Measurements from ENCODE around the gene CCL19.

CCL19 gene

DNA sequence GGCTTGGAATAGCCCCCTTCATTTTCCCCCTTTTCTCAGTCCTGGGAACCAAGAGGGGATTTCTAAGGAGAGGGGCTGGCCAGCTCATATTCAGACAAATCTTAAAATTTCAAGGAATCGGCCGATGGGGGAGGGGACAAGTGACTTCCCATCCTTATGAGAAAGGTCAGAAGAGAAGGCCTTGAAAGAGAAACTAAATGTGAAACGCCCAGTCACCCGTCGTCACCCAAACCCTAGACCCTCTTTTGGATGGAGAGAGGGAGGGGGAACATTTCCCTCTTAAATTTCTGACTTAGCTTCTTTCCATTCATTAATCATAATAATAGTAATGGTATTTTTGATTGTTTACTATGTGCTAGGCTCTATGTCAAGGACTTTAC is 850 bp upstream of the CCL19 start:
- TF ChIP-seq, protein P1, sequence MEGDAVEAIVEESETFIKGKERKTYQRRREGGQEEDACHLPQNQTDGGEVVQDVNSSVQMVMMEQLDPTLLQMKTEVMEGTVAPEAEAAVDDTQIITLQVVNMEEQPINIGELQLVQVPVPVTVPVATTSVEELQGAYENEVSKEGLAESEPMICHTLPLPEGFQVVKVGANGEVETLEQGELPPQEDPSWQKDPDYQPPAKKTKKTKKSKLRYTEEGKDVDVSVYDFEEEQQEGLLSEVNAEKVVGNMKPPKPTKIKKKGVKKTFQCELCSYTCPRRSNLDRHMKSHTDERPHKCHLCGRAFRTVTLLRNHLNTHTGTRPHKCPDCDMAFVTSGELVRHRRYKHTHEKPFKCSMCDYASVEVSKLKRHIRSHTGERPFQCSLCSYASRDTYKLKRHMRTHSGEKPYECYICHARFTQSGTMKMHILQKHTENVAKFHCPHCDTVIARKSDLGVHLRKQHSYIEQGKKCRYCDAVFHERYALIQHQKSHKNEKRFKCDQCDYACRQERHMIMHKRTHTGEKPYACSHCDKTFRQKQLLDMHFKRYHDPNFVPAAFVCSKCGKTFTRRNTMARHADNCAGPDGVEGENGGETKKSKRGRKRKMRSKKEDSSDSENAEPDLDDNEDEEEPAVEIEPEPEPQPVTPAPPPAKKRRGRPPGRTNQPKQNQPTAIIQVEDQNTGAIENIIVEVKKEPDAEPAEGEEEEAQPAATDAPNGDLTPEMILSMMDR (IDR thresholded peaks at IDR 0.05; ENCODE audit: extremely low read depth, missing control alignments) = no peak
- DNase-seq (ENCODE audit: low spot score) = no peak

DNA sequence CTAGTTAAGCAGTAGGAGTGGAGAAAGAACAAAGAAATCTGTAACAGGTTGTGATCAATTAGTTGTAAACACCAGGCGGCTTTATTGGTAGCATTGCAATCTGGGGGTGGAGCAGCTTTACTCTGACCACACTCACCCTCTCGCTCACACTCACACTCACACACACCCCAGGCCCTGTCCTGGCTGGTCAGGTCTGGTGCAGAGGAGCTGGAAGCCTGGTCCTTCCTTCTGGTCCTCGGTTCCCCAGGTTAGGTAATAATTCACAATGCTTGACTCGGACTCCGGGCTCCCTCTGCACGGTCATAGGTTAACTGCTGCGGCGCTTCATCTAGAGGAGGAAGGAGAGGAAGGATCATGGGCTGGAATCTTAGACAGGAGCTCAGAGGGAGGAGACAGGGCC is 1.6 kb downstream of the CCL19 start:
- TF ChIP-seq, protein P1 (IDR thresholded peaks at IDR 0.05; ENCODE audit: extremely low read depth, missing control alignments) = no peak
- no peak for DNase-seq (ENCODE audit: low spot score)

DNA sequence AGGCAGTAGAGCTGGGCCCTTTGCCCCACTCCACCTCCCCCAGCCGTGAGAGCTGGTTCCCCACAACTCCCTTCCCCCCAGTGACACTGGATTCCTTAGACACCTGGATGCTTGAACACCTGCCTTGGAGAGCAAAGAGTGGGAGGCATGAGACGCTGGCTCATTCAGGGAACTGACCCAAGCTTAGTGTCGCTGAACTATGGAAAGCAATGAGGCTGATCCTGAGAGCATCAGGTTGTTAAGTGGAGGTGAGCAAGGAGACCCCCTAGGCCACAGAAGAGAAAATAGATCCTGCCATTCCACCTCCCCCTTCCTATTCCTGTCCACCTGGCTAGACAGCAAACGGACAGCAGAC is 2.0 kb downstream of the CCL19 start:
- DNase-seq (ENCODE audit: low spot score) = no peak
- TF ChIP-seq, protein P1 (IDR thresholded peaks at IDR 0.05; ENCODE audit: extremely low read depth, missing control alignments) = no peak

DNA sequence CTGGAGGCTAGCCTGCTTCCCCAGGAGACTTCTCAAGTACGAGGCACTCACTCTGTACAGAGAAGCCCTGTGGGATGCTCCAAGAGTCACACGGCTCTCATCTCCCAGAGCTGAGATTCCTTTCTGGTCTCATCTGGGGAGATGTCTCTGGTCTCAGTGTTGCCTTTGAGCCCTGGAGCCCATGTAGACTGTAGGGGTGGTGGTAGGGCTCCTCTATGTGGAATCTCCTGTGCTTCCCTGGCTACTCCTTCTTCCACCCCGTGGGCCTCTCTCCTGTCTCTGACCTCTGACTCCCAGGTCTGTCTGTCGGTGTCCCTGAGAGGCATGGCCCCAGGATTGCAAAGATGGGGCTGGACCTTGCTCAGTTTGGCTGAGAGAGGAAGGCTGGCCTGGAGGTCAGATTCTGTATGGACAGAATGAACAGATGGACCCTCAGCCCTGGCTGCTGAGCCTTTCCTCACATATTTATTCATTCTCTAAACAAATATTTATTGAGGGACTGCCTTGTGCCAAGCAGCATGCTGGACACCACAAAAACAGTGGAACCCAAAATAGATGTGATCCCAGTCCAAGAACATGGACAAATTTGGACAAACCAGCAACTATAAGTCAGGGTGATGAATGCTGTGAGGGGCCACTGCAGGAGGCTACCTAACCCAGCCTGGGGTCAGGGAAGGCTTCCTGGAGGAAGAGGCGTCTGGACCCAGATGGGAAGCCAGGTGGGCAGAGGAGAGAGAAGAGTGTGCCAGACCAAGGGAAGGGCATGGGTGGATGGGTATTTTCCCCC is 2.6 kb downstream of the CCL19 start:
- TF ChIP-seq, protein P1 (IDR thresholded peaks at IDR 0.05; ENCODE audit: extremely low read depth, missing control alignments) = no peak
- no peak for DNase-seq (ENCODE audit: low spot score)

DNA sequence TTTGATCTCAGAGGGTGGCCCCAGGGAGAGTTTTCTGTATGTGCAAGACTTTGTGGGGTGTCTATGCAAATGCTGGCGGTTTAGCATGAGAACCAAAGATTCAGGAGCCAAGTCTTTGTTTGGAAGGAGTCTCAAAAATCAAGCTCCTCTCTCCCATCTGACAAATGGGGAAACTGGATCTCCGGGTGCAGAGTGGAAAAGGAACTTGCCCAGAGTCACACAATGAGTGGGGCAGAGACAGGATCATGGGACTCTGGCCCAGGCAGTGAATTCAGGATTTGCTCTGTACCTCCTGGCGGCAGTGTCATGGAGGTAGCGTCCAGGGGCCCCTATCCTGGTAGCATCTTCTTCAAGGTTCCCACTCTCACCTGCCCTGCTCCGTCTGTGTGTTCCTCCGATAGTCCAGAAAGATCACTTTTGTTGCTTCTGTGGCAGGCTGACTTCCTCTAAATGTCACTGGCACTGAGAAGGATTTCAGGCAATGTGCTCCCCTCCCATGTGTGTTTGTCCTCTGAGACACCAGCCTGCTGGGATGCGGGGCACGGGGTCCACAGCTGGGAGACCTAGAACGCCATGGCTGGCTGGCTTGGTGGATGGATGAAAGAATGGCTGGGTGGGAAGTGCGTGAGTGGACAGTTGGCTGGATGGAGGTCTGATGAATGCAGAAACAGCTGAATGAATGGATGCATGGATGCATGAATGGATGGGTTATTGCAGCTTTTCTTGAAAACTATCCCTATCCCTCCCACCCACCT is 3.6 kb downstream of the CCL19 start:
- TF ChIP-seq, protein P1 (IDR thresholded peaks at IDR 0.05; ENCODE audit: extremely low read depth, missing control alignments) = no peak
- no peak for DNase-seq (ENCODE audit: low spot score)

DNA sequence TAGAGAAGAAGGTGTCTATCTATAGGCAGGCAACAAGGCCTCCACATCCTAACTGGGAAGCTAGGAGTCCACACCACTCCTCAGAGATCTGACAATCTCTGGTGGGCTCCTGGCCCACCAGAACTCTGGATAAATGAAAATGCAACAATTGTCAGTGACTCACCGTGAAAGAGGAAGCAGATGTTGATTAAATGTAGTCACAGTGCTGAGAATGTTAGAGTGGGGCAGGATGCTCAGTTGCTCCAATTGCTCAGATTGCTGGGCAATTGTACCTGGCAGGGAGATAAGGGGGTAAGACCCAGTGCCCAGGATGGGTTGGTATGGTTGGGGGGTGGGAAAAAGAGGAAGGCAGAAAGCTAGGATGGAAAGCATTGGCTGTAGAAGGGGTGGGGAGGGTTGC is 4.3 kb downstream of the CCL19 start:
- TF ChIP-seq, protein P1 (IDR thresholded peaks at IDR 0.05; ENCODE audit: extremely low read depth, missing control alignments) = no peak

DNA sequence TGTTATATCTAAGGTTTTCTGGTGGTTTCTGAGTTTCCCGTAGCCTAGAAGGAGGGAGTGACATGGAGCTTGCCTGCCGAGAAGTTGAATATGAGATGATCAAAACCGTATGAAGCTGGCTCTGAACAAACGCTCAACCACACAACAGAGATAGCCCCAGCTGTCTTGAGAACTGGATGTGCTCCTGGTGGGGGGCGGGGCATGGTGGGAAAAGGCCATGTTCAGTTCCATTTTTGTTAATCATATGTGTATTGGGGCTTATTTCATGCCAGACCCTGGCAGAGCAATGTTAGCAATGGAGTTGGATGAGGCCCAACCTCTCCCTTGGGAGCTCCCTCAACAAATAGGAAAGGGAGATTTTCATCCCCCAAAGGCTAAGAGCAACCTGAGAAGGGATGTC is 4.8 kb downstream of the CCL19 start:
- DNase-seq (ENCODE audit: low spot score) = no peak
- TF ChIP-seq, protein P1 (IDR thresholded peaks at IDR 0.05; ENCODE audit: extremely low read depth, missing control alignments) = no peak

More for the DNA sequence above, 4.3 kb downstream of the CCL19 start:
- DNase-seq (ENCODE audit: low spot score) = no peak
